K562 (cell line): ENCODE results near the gene HOXB4. TPM values are rescaled to one million over a fixed set of nuclear protein-coding genes. Genes with fewer than 3 reads are reported as not detected.
A peak's percentile ranks its signal among the peaks of the same experiment; 100 is the strongest.

Experiments
- CEBPG ChIP-seq, 3 experiments: fragments of 200-800 bp in 1 of 3; sonication (Bioruptor generic) in 1 of 3; sonication (generic) in 1 of 3; formaldehyde crosslinking in 1 of 3; IDR thresholded peaks in 2 of 3; conservative IDR thresholded peaks in 1 of 3; 2 replicates each; pipeline versions ENCODE4 v1.6.1 to v1.8.0; 2016 to 2022; ENCODE audit warnings: missing compliant biosample characterization in 2 of 3, missing genetic modification characterization in 2 of 3, mild to moderate bottlenecking in 1 of 3, missing genetic modification reagents in 1 of 3
- CHD1 ChIP-seq: fragments of 200-600 bp; sonication (generic); IDR thresholded peaks from one replicate; pipeline ENCODE4 v1.6.1; 2012; ENCODE audit warnings: mild to moderate bottlenecking, moderate library complexity, low read length, inconsistent platforms
- COPS2 ChIP-seq: fragments of 450-650 bp; conservative IDR thresholded peaks from 2 replicates; pipeline ENCODE4 v1.6.1; 2016; ENCODE audit warnings: mild to moderate bottlenecking, moderate library complexity
- E2F4 ChIP-seq: sonication (generic); formaldehyde crosslinking; IDR thresholded peaks from 2 replicates; pipeline ENCODE4 v1.8.0; 2022; ENCODE audit warnings: mild to moderate bottlenecking, low read depth, missing genetic modification reagents
- ERF ChIP-seq: fragments of 450-650 bp; formaldehyde crosslinking; IDR thresholded peaks from 2 replicates; pipeline ENCODE4 v1.4.0; 2020; ENCODE audit warnings: mild to moderate bottlenecking, mixed read lengths
- FUS ChIP-seq: fragments of 200-400 bp; formaldehyde crosslinking; optimal IDR thresholded peaks from 2 replicates; pipeline ENCODE3; 2017; ENCODE audit warnings: low read depth, low read length
- GABPA ChIP-seq: fragments of 200-800 bp; sonication (Bioruptor generic); conservative IDR thresholded peaks from 2 replicates; pipeline ENCODE4 v1.6.1; 2016; ENCODE audit warnings: low read depth, missing genetic modification characterization, missing compliant biosample characterization
- GTF2E2 ChIP-seq: fragments of 200-800 bp; sonication (Bioruptor generic); IDR thresholded peaks from 2 replicates; pipeline ENCODE4 v1.6.1; 2016; ENCODE audit warnings: missing genetic modification characterization, missing compliant biosample characterization
- HBP1 ChIP-seq: fragments of 450-650 bp; formaldehyde crosslinking; IDR thresholded peaks from 2 replicates; pipeline ENCODE4 v1.4.0; 2022; ENCODE audit warnings: missing genetic modification characterization
- HOXB6 ChIP-seq: fragments of 250-450 bp; sonication (Bioruptor Pico); IDR thresholded peaks from 2 replicates; pipeline ENCODE4 v1.5.1; 2022; ENCODE audit warnings: mild to moderate bottlenecking, borderline replicate concordance
- KDM5B ChIP-seq: fragments of 200-600 bp; sonication (generic); IDR thresholded peaks from 2 replicates; pipeline ENCODE4 v1.6.1; 2012; ENCODE audit warnings: low read depth, mild to moderate bottlenecking, moderate library complexity, low read length, control low read depth, inconsistent platforms; ENCODE audit not compliant: insufficient replicate concordance
- NCOR1 ChIP-seq: fragments of 450-650 bp; IDR thresholded peaks from 2 replicates; pipeline ENCODE4 v1.6.1; 2016; ENCODE audit warnings: mild to moderate bottlenecking, moderate library complexity
- NFXL1 ChIP-seq: fragments of 450-650 bp; formaldehyde crosslinking; IDR thresholded peaks from 2 replicates; pipeline ENCODE4 v1.4.0; 2021; ENCODE audit warnings: mild to moderate bottlenecking
- NR2C1 ChIP-seq, 2 experiments: fragments of 450-650 bp; IDR thresholded peaks; 2 replicates each; pipeline ENCODE4 v1.6.1; 2017; ENCODE audit warnings: mild to moderate bottlenecking in 2 of 2, antibody characterized with exemption in 1 of 2, inconsistent platforms in 1 of 2, missing compliant biosample characterization in 1 of 2, missing genetic modification characterization in 1 of 2
- PML ChIP-seq: IDR thresholded peaks from 2 replicates; pipeline ENCODE4 v1.6.1; 2012; ENCODE audit warnings: low read length, inconsistent platforms
- POLR2A ChIP-seq: fragments of 450-650 bp; conservative IDR thresholded peaks from 2 replicates; pipeline ENCODE4 v1.6.1; 2016
- POU5F1 ChIP-seq: fragments of 150-350 bp; IDR thresholded peaks from 2 replicates; pipeline ENCODE4 v1.6.1; 2014; ENCODE audit warnings: borderline replicate concordance, low read length, low read depth, mild to moderate bottlenecking; ENCODE audit not compliant: partially characterized antibody
- PTBP1 ChIP-seq: fragments of 200-400 bp; formaldehyde crosslinking; IDR thresholded peaks from 2 replicates; pipeline ENCODE4 v1.6.1; 2017; ENCODE audit warnings: low read depth, low read length
- RBFOX2 ChIP-seq: fragments of 200-400 bp; formaldehyde crosslinking; IDR thresholded peaks from 2 replicates; pipeline ENCODE4 v1.6.1; 2017; ENCODE audit warnings: low read depth, mild to moderate bottlenecking, low read length, moderate library complexity
- RBM25 ChIP-seq: fragments of 200-400 bp; formaldehyde crosslinking; IDR thresholded peaks from 2 replicates; pipeline ENCODE4 v1.6.1; 2018; ENCODE audit warnings: low read length, low read depth, moderate library complexity; ENCODE audit not compliant: severe bottlenecking
- SAP30 ChIP-seq: fragments of 200-600 bp; sonication (generic); IDR thresholded peaks from 2 replicates; pipeline ENCODE4 v1.6.1; 2012; ENCODE audit warnings: borderline replicate concordance, low read depth, mild to moderate bottlenecking, moderate library complexity, low read length, control low read depth, inconsistent platforms; ENCODE audit not compliant: insufficient read depth, poor library complexity, severe bottlenecking
- SIRT6 ChIP-seq: IDR thresholded peaks from one replicate; pipeline ENCODE4 v1.6.1; 2012; ENCODE audit warnings: low read depth, mild to moderate bottlenecking, control low read depth, inconsistent platforms, low read length, moderate library complexity
- TBP ChIP-seq: optimal IDR thresholded peaks from 2 replicates; pipeline ENCODE3; 2011; ENCODE audit warnings: low read depth, low read length, improper control_type of control experiment
- TEAD1 ChIP-seq, 2 experiments: fragments of 450-650 bp in 1 of 2; sonication (generic) in 1 of 2; formaldehyde crosslinking; IDR thresholded peaks; 2 replicates each; pipeline versions ENCODE4 v1.4.0 to v1.8.0; 2020 to 2022; ENCODE audit warnings: mild to moderate bottlenecking in 2 of 2, missing genetic modification reagents in 1 of 2
- TRIM28 ChIP-seq: fragments of 450-650 bp; IDR thresholded peaks from 2 replicates; pipeline ENCODE4 v1.6.1; 2017
- ZBED1 ChIP-seq: IDR thresholded peaks from 2 replicates; pipeline ENCODE4 v1.6.1; 2014
- ZFP1 ChIP-seq: fragments of 450-650 bp; formaldehyde crosslinking; IDR thresholded peaks from 2 replicates; pipeline ENCODE4 v1.4.0; 2020; ENCODE audit warnings: mild to moderate bottlenecking, mixed read lengths
- ZFX ChIP-seq: sonication (generic); formaldehyde crosslinking; IDR thresholded peaks from 2 replicates; pipeline ENCODE4 v1.8.0; 2022; ENCODE audit warnings: mild to moderate bottlenecking, missing genetic modification reagents, moderate library complexity
- ZNF239 ChIP-seq: fragments of 250-450 bp; sonication (Bioruptor Pico); IDR thresholded peaks from 2 replicates; pipeline ENCODE4 v1.4.0; 2020; ENCODE audit warnings: mild to moderate bottlenecking
- polyA plus RNA-seq, 8 experiments: library from polyadenylated mRNA; depleted of rRNA in 4 of 8; stranded (reverse) in 5 of 8; unstranded in 3 of 8; fragments of >200 nt; fragmentation: Nextera tagmentation in 2 of 8; fragmentation: Illumina TruSeq in 1 of 8; extraction: Ambion mirVana in 2 of 8; extraction: Trizol in 1 of 8; gene quantifications; 2 replicates each; pipeline versions ENCODE4 v1.2.1 to v1.2.3, GENCODE V29; 2011 to 2014; ENCODE audit warnings: inconsistent platforms in 1 of 8, missing spikeins in 1 of 8
- total RNA-seq, 7 experiments: library from RNA; depleted of rRNA in 6 of 7; stranded (reverse); fragments of >200 nt in 6 of 7; fragmentation: Illumina TruSeq in 2 of 7; extraction: Trizol in 2 of 7; gene quantifications; 2 replicates each; pipeline versions ENCODE4 v1.2.1 to v1.2.3, GENCODE V29; 2011 to 2021; ENCODE audit warnings: low replicate concordance in 1 of 7

The HOXB4 gene
- total and polyA plus RNA-seq, 9 of the 15 experiments (the other 6 are each of a cell fraction or from before 2014, with no cell fraction given), result 1.6 to 34.9 (median 14.9) TPM

DNA sequence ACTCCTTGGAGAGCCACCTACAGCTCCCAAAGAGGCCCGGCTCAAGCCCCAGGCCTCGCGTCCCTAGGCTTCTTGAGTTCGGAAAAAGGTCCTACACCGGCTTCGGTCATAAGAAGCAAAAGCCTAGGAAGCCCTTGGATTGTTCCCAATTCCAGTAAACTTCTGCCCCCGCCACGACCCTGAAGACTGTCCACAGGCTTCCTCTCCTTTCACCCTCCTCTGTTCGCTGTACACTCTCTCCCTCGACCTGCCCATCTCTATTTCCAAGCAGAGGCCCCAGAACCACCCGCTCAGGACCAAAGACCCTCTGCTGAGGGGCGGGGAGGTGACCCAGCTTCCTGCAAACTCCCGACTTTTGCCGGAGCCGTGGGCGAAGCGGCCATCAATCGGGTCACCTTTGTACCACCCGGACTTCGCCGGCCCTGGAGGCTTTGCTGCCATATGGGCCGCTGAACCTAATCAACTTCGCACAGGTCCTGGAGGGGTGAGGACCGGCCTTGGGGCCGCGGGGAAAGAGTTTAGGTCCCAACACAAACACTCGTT, 36.0 kb downstream of the HOXB4 start (continued):
- TF ChIP-seq POU5F1 (no peak), POLR2A (peak; percentile 66), CEBPG (CRISPR knock-in tag; IDR thresholded peaks at IDR 0.05) (no peak), CEBPG (tag; conservative IDR thresholded peaks at IDR 0.05 in 1 of 2, IDR thresholded peaks at IDR 0.05 in 1 of 2) (no peak), RBFOX2 (peak; percentile 69), HOXB6 (CRISPR knock-in tag) (no peak), COPS2 (no peak), PML (0 out of 2 replicates have a peak, but pooled peaks have one; percentile 26), FUS (no peak), ZFP1 (CRISPR knock-in tag) (0 out of 2 replicates have a peak, but pooled peaks have one; percentile 43), RBM25 (no peak), KDM5B (peak; percentile 37), GTF2E2 (tag) (no peak), NCOR1 (peak; percentile 9; the same call in 1 of the 2 replicates), SIRT6 (no peak), ZFX (CRISPR knock-in tag) (peak; percentile 53), GABPA (tag) (peak; percentile 20; the same call in 1 of the 2 replicates), ZNF239 (no peak), ZBED1 (no peak), ERF (0 out of 2 replicates have a peak, but pooled peaks have one; percentile 57), TBP (peak; percentile 7), TRIM28 (no peak), CHD1 (no peak), NFXL1 (CRISPR knock-in tag) (no peak), PTBP1 (no peak), E2F4 (CRISPR knock-in tag) (no peak), TEAD1 (CRISPR knock-in tag; IDR thresholded peaks at IDR 0.05) (no peak), NR2C1 (IDR thresholded peaks at IDR 0.05) (no peak), NR2C1 (tag; IDR thresholded peaks at IDR 0.05) (no peak), HBP1 (CRISPR knock-in tag) (no peak), SAP30 (no peak)
